Measurements from ENCODE around the gene CSTB.

The CSTB gene

GRCh38 chr21:43741423-43742096, 34.5 kb downstream of the CSTB start:
- no peaks in the 10 kb centered on the region for H3K4me1 ChIP-seq (ENCODE audit: insufficient read depth, low read length, poor library complexity, severe bottlenecking)
- no peak for TF ChIP-seq EZH2phosphoT487 (IDR thresholded peaks at IDR 0.05; ENCODE audit: borderline replicate concordance)
- TF ChIP-seq CTCF (conservative IDR thresholded peaks at IDR 0.05; ENCODE audit: low read length) = no peak
- peaks cover 29% of the 10 kb centered on the region; the same call in 1 of the 2 replicates for H3K36me3 ChIP-seq (ENCODE audit: insufficient read depth, low read length)

GRCh38 chr21:43740497-43741156, 35.5 kb downstream of the CSTB start:
- H3K4me3 ChIP-seq (ENCODE audit: low read length, poor library complexity, severe bottlenecking) = no peak overlapping the region
- H2AFZ ChIP-seq (ENCODE audit: low read length) = no peak overlapping the region
- peaks cover 21% of the 10 kb centered on the region; the same call in 1 of the 2 replicates for H3K36me3 ChIP-seq (ENCODE audit: insufficient read depth, low read length)
- H3K9ac ChIP-seq (ENCODE audit: low read depth, low read length, poor library complexity, severe bottlenecking) = no peak overlapping the region
- no peaks in the 10 kb centered on the region; the same call in 1 of the 2 replicates for H3K79me2 ChIP-seq (ENCODE audit: insufficient read depth, low read length)
- H3K4me1 ChIP-seq (ENCODE audit: insufficient read depth, low read length, poor library complexity, severe bottlenecking) = no peaks in the 10 kb centered on the region
- H3K9me2 ChIP-seq (replicated peaks; ENCODE audit: low read depth, low read length) = no peaks in the 10 kb centered on the region
- no peaks in the 10 kb centered on the region for H3K9me3 ChIP-seq (ENCODE audit: insufficient read depth, low read depth, low read length)
- no peaks in the 10 kb centered on the region for H3K27me3 ChIP-seq (ENCODE audit: insufficient read depth, low read length, poor library complexity, severe bottlenecking)
- TF ChIP-seq EZH2phosphoT487 (IDR thresholded peaks at IDR 0.05; ENCODE audit: borderline replicate concordance) (no peak), CTCF (conservative IDR thresholded peaks at IDR 0.05; ENCODE audit: low read length) (no peak)
- H3K4me2 ChIP-seq (ENCODE audit: low read depth, low read length, poor library complexity, severe bottlenecking) = no peak overlapping the region
- H3F3A ChIP-seq (ENCODE audit: low read depth) = no peaks in the 10 kb centered on the region
- H4K20me1 ChIP-seq (ENCODE audit: insufficient read depth, low read length, poor library complexity, severe bottlenecking) = no peaks in the 10 kb centered on the region

More at GRCh38 chr21:43741423-43742096, 34.5 kb downstream of the CSTB start:
- no peaks in the 10 kb centered on the region; the same call in 1 of the 2 replicates for H3K79me2 ChIP-seq (ENCODE audit: insufficient read depth, low read length)
- no peak overlapping the region for H3K4me3 ChIP-seq (ENCODE audit: low read length, poor library complexity, severe bottlenecking)
- no peak overlapping the region for H3K4me2 ChIP-seq (ENCODE audit: low read depth, low read length, poor library complexity, severe bottlenecking)
- H4K20me1 ChIP-seq (ENCODE audit: insufficient read depth, low read length, poor library complexity, severe bottlenecking) = no peaks in the 10 kb centered on the region
- no peaks in the 10 kb centered on the region for H3F3A ChIP-seq (ENCODE audit: low read depth)
- no peaks in the 10 kb centered on the region for H3K9me2 ChIP-seq (replicated peaks; ENCODE audit: low read depth, low read length)
- H2AFZ ChIP-seq (ENCODE audit: low read length) = no peak overlapping the region
- no peak overlapping the region for H3K9ac ChIP-seq (ENCODE audit: low read depth, low read length, poor library complexity, severe bottlenecking)
- H3K9me3 ChIP-seq (ENCODE audit: insufficient read depth, low read depth, low read length) = no peaks in the 10 kb centered on the region
- no peaks in the 10 kb centered on the region for H3K27me3 ChIP-seq (ENCODE audit: insufficient read depth, low read length, poor library complexity, severe bottlenecking)

- no peaks in the 10 kb centered on the region for H3K4me1 ChIP-seq (ENCODE audit: insufficient read depth, low read length, poor library complexity, severe bottlenecking)
Observed at GRCh38 chr21:43739621-43740435, 36.3 kb downstream of the CSTB start.

More at GRCh38 chr21:43739621-43740435, 36.3 kb downstream of the CSTB start:
- H3K79me2 ChIP-seq (ENCODE audit: insufficient read depth, low read length) = no peaks in the 10 kb centered on the region; the same call in 1 of the 2 replicates
- H3K36me3 ChIP-seq (ENCODE audit: insufficient read depth, low read length) = peaks cover 20% of the 10 kb centered on the region; the same call in 1 of the 2 replicates
- H3K27me3 ChIP-seq (ENCODE audit: insufficient read depth, low read length, poor library complexity, severe bottlenecking) = no peaks in the 10 kb centered on the region
- H3K9me2 ChIP-seq (replicated peaks; ENCODE audit: low read depth, low read length) = no peaks in the 10 kb centered on the region
- H3K4me2 ChIP-seq (ENCODE audit: low read depth, low read length, poor library complexity, severe bottlenecking) = no peak overlapping the region
- H3K9me3 ChIP-seq (ENCODE audit: insufficient read depth, low read depth, low read length) = no peaks in the 10 kb centered on the region
- no peak overlapping the region for H2AFZ ChIP-seq (ENCODE audit: low read length)
- no peaks in the 10 kb centered on the region for H3F3A ChIP-seq (ENCODE audit: low read depth)
- no peak overlapping the region for H3K9ac ChIP-seq (ENCODE audit: low read depth, low read length, poor library complexity, severe bottlenecking)
- TF ChIP-seq CTCF (conservative IDR thresholded peaks at IDR 0.05; ENCODE audit: low read length) (no peak), EZH2phosphoT487 (IDR thresholded peaks at IDR 0.05; ENCODE audit: borderline replicate concordance) (no peak)
- no peaks in the 10 kb centered on the region for H4K20me1 ChIP-seq (ENCODE audit: insufficient read depth, low read length, poor library complexity, severe bottlenecking)
- H3K4me3 ChIP-seq (ENCODE audit: low read length, poor library complexity, severe bottlenecking) = no peak overlapping the region

Measured in Loucy (cell line).